ENCODE results near the gene RBMS2.
A peak's percentile ranks its signal among the peaks of the same experiment; 100 is the strongest.

DNA sequence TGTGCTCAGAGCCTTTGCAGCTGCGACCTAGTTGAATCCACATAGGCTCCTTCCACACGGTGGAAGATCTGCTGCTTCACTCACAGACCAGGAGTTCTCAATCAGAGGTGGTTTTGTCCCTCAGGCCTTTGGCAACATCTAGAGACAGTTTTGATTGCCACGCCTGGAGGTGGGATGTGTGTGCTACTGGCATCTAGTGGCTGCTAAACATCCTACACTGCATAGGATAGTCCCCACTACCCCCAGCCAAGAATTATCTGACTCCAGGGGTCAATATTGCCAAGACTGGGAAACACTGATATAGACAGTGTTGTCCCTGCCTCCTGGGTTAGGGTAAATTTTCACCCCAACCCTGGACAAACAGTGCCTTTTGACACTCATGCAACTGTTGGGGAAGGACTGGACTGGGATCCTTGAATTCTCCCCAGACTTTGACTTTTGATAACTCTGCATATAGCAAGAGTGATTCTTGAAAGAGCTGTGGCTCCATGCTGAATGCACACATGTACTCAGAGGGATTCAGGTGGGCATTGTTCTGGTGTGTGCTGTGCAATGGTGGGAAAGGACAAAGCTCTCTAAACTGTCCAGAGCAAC lies 68.7 kb downstream of the RBMS2 start:
- TF ChIP-seq, protein P1, sequence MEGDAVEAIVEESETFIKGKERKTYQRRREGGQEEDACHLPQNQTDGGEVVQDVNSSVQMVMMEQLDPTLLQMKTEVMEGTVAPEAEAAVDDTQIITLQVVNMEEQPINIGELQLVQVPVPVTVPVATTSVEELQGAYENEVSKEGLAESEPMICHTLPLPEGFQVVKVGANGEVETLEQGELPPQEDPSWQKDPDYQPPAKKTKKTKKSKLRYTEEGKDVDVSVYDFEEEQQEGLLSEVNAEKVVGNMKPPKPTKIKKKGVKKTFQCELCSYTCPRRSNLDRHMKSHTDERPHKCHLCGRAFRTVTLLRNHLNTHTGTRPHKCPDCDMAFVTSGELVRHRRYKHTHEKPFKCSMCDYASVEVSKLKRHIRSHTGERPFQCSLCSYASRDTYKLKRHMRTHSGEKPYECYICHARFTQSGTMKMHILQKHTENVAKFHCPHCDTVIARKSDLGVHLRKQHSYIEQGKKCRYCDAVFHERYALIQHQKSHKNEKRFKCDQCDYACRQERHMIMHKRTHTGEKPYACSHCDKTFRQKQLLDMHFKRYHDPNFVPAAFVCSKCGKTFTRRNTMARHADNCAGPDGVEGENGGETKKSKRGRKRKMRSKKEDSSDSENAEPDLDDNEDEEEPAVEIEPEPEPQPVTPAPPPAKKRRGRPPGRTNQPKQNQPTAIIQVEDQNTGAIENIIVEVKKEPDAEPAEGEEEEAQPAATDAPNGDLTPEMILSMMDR (IDR thresholded peaks at IDR 0.05), result peak in 3 of 5 experiments; percentile 7 to 29 (median 21)
- no peak for TF ChIP-seq POLR2AphosphoS5 (IDR thresholded peaks at IDR 0.05)

All from transverse colon (tissue), 4 donors.